ENCODE measurements around the gene EML3. TPM values are rescaled to one million over a fixed set of nuclear protein-coding genes. Genes with fewer than 3 reads are reported as not detected.

Gene EML3
- total and polyA plus RNA-seq, 12 donors: 7.7 to 50.4 (median 16.2) TPM

GRCh38 chr11:62556875-62557631 is 55.5 kb downstream of the EML3 start:
- DNase-seq (no peak), ATAC-seq (no peak)
- TF ChIP-seq CTCF (IDR thresholded peaks at IDR 0.05): no peak
- peak overlapping the region; percentile 61 to 98 (median 92) for H3K27ac ChIP-seq
- intact Hi-C loops (cut with DNase I): loop anchor here in 3 of 10 donors (2.0 to 5.0 kb wide), 2 partner anchors 14 to 60 kb away; no protein-coding TSS in a partner anchor
- H3K4me1 ChIP-seq: peaks cover 34 to 88% (median 74%) of the 10 kb centered on the region in 9 donors
- peak overlapping the region in 1 of 10 donors; percentile 30 for H3K4me3 ChIP-seq
- no peaks in the 10 kb centered on the region for H3K9me3 ChIP-seq
- no peaks in the 10 kb centered on the region for H3K27me3 ChIP-seq
- peaks cover 0 to 47% (median 25%) of the 10 kb centered on the region in 9 donors for H3K36me3 ChIP-seq
- WGBS, 2 donors: 67 to 71% methylated on average over 3 of the region's 3 CpGs

- WGBS, 2 donors: 17 to 21% methylated on average over 14 of the region's 14 CpGs
These were observed 56.3 kb downstream of the EML3 start for GRCh38 chr11:62556108-62556874.

GRCh38 chr11:62555464-62556107 is 57.0 kb downstream of the EML3 start:
- TF ChIP-seq CTCF (IDR thresholded peaks at IDR 0.05): no peak
- Histone ChIP-seq H3K9me3 (no peaks in the 10 kb centered on the region), H3K36me3 (peaks cover 0 to 34% (median 14%) of the 10 kb centered on the region in 9 donors), H3K27me3 (no peaks in the 10 kb centered on the region), H3K27ac (peak overlapping the region; percentile 61 to 98 (median 92)), H3K4me3 (peak overlapping the region in 2 of 10 donors; percentile 13 to 30), H3K4me1 (peaks cover 37 to 94% (median 80%) of the 10 kb centered on the region in 9 donors)
- DNase-seq (no peak), ATAC-seq (no peak)
- intact Hi-C loops (cut with DNase I): loop anchor here in 3 of 10 donors (2.0 to 5.0 kb wide), 2 partner anchors 13 to 58 kb away; no protein-coding TSS in a partner anchor
- WGBS, 2 donors: 37 to 44% methylated on average over 4 of the region's 4 CpGs

More at GRCh38 chr11:62556108-62556874, 56.3 kb downstream of the EML3 start:
- ATAC-seq: peak; percentile 58 to 73 (median 68)
- intact Hi-C loops (cut with DNase I): loop anchor here in 3 of 10 donors (2.0 to 5.0 kb wide), 2 partner anchors 13 to 59 kb away; no protein-coding TSS in a partner anchor
- Histone ChIP-seq H3K36me3 (peaks cover 0 to 39% (median 17%) of the 10 kb centered on the region in 9 donors), H3K9me3 (no peaks in the 10 kb centered on the region), H3K27ac (peak overlapping the region; percentile 61 to 98 (median 92)), H3K27me3 (no peaks in the 10 kb centered on the region), H3K4me3 (peak overlapping the region in 3 of 10 donors; percentile 7 to 30 (median 13)), H3K4me1 (peaks cover 41 to 95% (median 80%) of the 10 kb centered on the region in 9 donors)
- no peak for TF ChIP-seq CTCF (IDR thresholded peaks at IDR 0.05)
- peak; percentile 84 to 88 for DNase-seq
